HepG2 (cell line): ENCODE measurements around the gene CEBPG. TPM values are rescaled to one million over a fixed set of nuclear protein-coding genes. Genes with fewer than 3 reads are reported as not detected.

Experiments
- DRAP1 ChIP-seq: IDR thresholded peaks from 2 replicates; pipeline ENCODE4 v1.6.1; 2016; ENCODE audit warnings: missing genetic modification reagents, missing compliant biosample characterization
- FOXO4 ChIP-seq: sonication (generic); formaldehyde crosslinking; conservative IDR thresholded peaks from 2 replicates; pipeline ENCODE4 v1.8.1; 2023; ENCODE audit warnings: missing genetic modification reagents
- HDAC1 ChIP-seq: sonication (generic); formaldehyde crosslinking; IDR thresholded peaks from 2 replicates; pipeline ENCODE4 v1.5.1; 2020; ENCODE audit warnings: mild to moderate bottlenecking, missing genetic modification reagents
- HNF4G ChIP-seq, 2 experiments: sonication (generic) in 1 of 2; formaldehyde crosslinking in 1 of 2; IDR thresholded peaks; 2 replicates each; pipeline versions ENCODE4 v1.4.0 to v1.6.1; 2011 to 2020; ENCODE audit warnings: borderline replicate concordance in 2 of 2, low read depth in 2 of 2, mild to moderate bottlenecking in 2 of 2, low read length in 1 of 2, missing genetic modification reagents in 1 of 2, moderate library complexity in 1 of 2
- IRX3 ChIP-seq: sonication (generic); formaldehyde crosslinking; IDR thresholded peaks from 2 replicates; pipeline ENCODE4 v1.8.1; 2023; ENCODE audit warnings: mild to moderate bottlenecking, low read depth, missing genetic modification reagents, borderline replicate concordance
- MLLT10 ChIP-seq: sonication (generic); formaldehyde crosslinking; IDR thresholded peaks from 2 replicates; pipeline ENCODE4 v1.4.0; 2020; ENCODE audit warnings: missing genetic modification reagents
- MXD1 ChIP-seq: sonication (generic); formaldehyde crosslinking; IDR thresholded peaks from 2 replicates; pipeline ENCODE4 v1.4.0; 2020; ENCODE audit warnings: mild to moderate bottlenecking, missing genetic modification reagents
- NR0B2 ChIP-seq: sonication (generic); formaldehyde crosslinking; IDR thresholded peaks from 2 replicates; pipeline ENCODE4 v1.4.0; 2020; ENCODE audit warnings: mild to moderate bottlenecking, missing genetic modification reagents
- PITX1 ChIP-seq: sonication (generic); formaldehyde crosslinking; IDR thresholded peaks from 2 replicates; pipeline ENCODE4 v1.5.1; 2020; ENCODE audit warnings: mild to moderate bottlenecking, missing genetic modification reagents
- PLSCR1 ChIP-seq: sonication (generic); formaldehyde crosslinking; IDR thresholded peaks from 2 replicates; pipeline ENCODE4 v1.5.0; 2020; ENCODE audit warnings: missing genetic modification reagents, mild to moderate bottlenecking, borderline replicate concordance
- POGK ChIP-seq: sonication (generic); formaldehyde crosslinking; conservative IDR thresholded peaks from 2 replicates; pipeline ENCODE4 v1.8.0; 2022; ENCODE audit warnings: mild to moderate bottlenecking, moderate library complexity, missing genetic modification reagents
- SKIL ChIP-seq: sonication (generic); formaldehyde crosslinking; IDR thresholded peaks from 2 replicates; pipeline ENCODE4 v1.8.0; 2022; ENCODE audit warnings: missing genetic modification reagents, mild to moderate bottlenecking, moderate library complexity, borderline replicate concordance
- TBX2 ChIP-seq: sonication (generic); formaldehyde crosslinking; IDR thresholded peaks from 2 replicates; pipeline ENCODE4 v1.5.0; 2020; ENCODE audit warnings: missing genetic modification reagents, mild to moderate bottlenecking, borderline replicate concordance
- TRIM22 ChIP-seq: fragments of 450-650 bp; IDR thresholded peaks from 2 replicates; pipeline ENCODE4 v1.6.1; 2017
- ZNF160 ChIP-seq: sonication (generic); formaldehyde crosslinking; IDR thresholded peaks from 2 replicates; pipeline ENCODE4 v1.8.0; 2022; ENCODE audit warnings: mild to moderate bottlenecking, inconsistent platforms, missing genetic modification reagents
- ZNF354B ChIP-seq: sonication (generic); formaldehyde crosslinking; IDR thresholded peaks from 2 replicates; pipeline ENCODE4 v1.8.0; 2022; ENCODE audit warnings: mild to moderate bottlenecking, missing genetic modification reagents
- ZSCAN9 ChIP-seq: IDR thresholded peaks from 2 replicates; pipeline ENCODE4 v1.6.1; 2016; ENCODE audit warnings: borderline replicate concordance
- polyA plus RNA-seq, 8 experiments: library from polyadenylated mRNA; depleted of rRNA in 3 of 8; stranded (reverse) in 7 of 8; unstranded in 1 of 8; fragments of >200 nt; fragmentation: Illumina TruSeq in 4 of 8; extraction: Trizol in 4 of 8; gene quantifications; 2 replicates each; pipeline versions ENCODE4 v1.2.1 to v1.2.3, GENCODE V29; 2011 to 2016; ENCODE audit warnings: low read depth in 4 of 8, missing spikeins in 1 of 8, mixed read lengths in 1 of 8; ENCODE audit not compliant: insufficient read depth in 1 of 8
- total RNA-seq, 5 experiments: library from RNA; depleted of rRNA; stranded (reverse); fragments of >200 nt; fragmentation: Illumina TruSeq; extraction: Trizol; gene quantifications; 2 replicates each; pipeline ENCODE4 v1.2.3, GENCODE V29; 2016; ENCODE audit warnings: low read depth in 1 of 5

CEBPG gene
- total and polyA plus RNA-seq, 2 of the 13 experiments (the other 11 are each of a cell fraction or from before 2014, with no cell fraction given), result 25.7 to 34.3 TPM

GRCh38 chr19:33392341-33393285 lies 19.1 kb downstream of the CEBPG start (continued):
- TF ChIP-seq PLSCR1, result peak; percentile 96
- peak; percentile 68; the same call in 1 of the 2 replicates for TF ChIP-seq HNF4G (IDR thresholded peaks at IDR 0.05; ENCODE audit: borderline replicate concordance, low read depth, low read length)
- peak; percentile 94 for TF ChIP-seq HNF4G (CRISPR knock-in tag; IDR thresholded peaks at IDR 0.05; ENCODE audit: borderline replicate concordance, low read depth)
- peak; percentile 73 for TF ChIP-seq DRAP1 (CRISPR knock-in tag)
- peak; percentile 92 for TF ChIP-seq MLLT10 (CRISPR knock-in tag)
- peak; percentile 99 for TF ChIP-seq TBX2
- peak; percentile 97; the same call in 1 of the 2 replicates for TF ChIP-seq ZNF160 (CRISPR knock-in tag)
- peak; percentile 93 for TF ChIP-seq HDAC1 (CRISPR knock-in tag)
- peak; percentile 90 for TF ChIP-seq SKIL
- TF ChIP-seq ZSCAN9 (CRISPR knock-in tag), result peak; percentile 99
- TF ChIP-seq IRX3, result peak; percentile 99
- TF ChIP-seq PITX1, result peak; percentile 95
- TF ChIP-seq ZNF354B (CRISPR knock-in tag), result no peak
- peak; percentile 100 for TF ChIP-seq POGK
- peak; percentile 100 for TF ChIP-seq NR0B2 (CRISPR knock-in tag)
- peak; percentile 99 for TF ChIP-seq FOXO4
- no peak for TF ChIP-seq TRIM22
- peak; percentile 99 for TF ChIP-seq MXD1
